Measurements from ENCODE around the gene GLOD4. TPM values are rescaled to one million over a fixed set of nuclear protein-coding genes. Genes with fewer than 3 reads are reported as not detected.

Gene GLOD4
- total RNA-seq, 1 donor from 2014 or later: 124 TPM

GRCh38 chr17:720706-721539 lies 61.2 kb downstream of the GLOD4 start:
- Mint-ChIP-seq H3K4me1 (peaks cover 4% of the 10 kb centered on the region), H3K36me3 (ENCODE audit: low read depth) (no peaks in the 10 kb centered on the region), H3K27me3 (ENCODE audit: low read depth) (no peaks in the 10 kb centered on the region), H3K4me3 (no peak overlapping the region), H3K27ac (ENCODE audit: unreplicated experiment) (no peak overlapping the region), H3K9me3 (no peaks in the 10 kb centered on the region)
- no peak for TF ChIP-seq CTCF (conservative IDR thresholded peaks at IDR 0.05)
- no peak for DNase-seq (ENCODE audit: low read depth, low spot score)

- Mint-ChIP-seq H3K4me3 (peak overlapping the region; percentile 50), H3K27me3 (ENCODE audit: low read depth) (no peaks in the 10 kb centered on the region), H3K4me1 (peaks cover 16% of the 10 kb centered on the region), H3K36me3 (ENCODE audit: low read depth) (no peaks in the 10 kb centered on the region), H3K9me3 (no peaks in the 10 kb centered on the region), H3K27ac (ENCODE audit: unreplicated experiment) (no peak overlapping the region)
- TF ChIP-seq CTCF (conservative IDR thresholded peaks at IDR 0.05): no peak
- no peak for DNase-seq (ENCODE audit: low read depth, low spot score)
Measured at GRCh38 chr17:718075-718474, 64.0 kb downstream of the GLOD4 start.

Other genes with a start within 250 kb of the GLOD4 start
- gene VPS53, start 67.4 kb downstream of the GLOD4 start, total RNA-seq: 67.2 and 68.8 TPM in 2 replicates
- gene TLCD3A, start 49.7 kb downstream of the GLOD4 start, total RNA-seq: 20.9 and 22.5 TPM in 2 replicates
- 36.1 and 37.3 TPM in 2 replicates for gene GEMIN4, start 30.0 kb downstream of the GLOD4 start, total RNA-seq
- 21.2 and 22.2 TPM in 2 replicates for gene MRM3, start 73 bp upstream of the GLOD4 start, total RNA-seq
- 75.9 and 76.4 TPM in 2 replicates for gene NXN, start 197.5 kb upstream of the GLOD4 start, total RNA-seq
- 18.7 and 19.5 TPM in 2 replicates for gene TIMM22, start 214.8 kb upstream of the GLOD4 start, total RNA-seq